ENCODE results near the gene MATCAP1.

MATCAP1 gene

GRCh38 chr16:67190448-67191399 lies 7.0 kb upstream of the MATCAP1 start:
- TF ChIP-seq CTCF (IDR thresholded peaks at IDR 0.05; ENCODE audit: insufficient read depth, low read depth, low read length, missing control alignments): no peak
- DNase-seq (ENCODE audit: low read depth): no peak
- H3K4me3 ChIP-seq (ENCODE audit: low read depth, low read length): no peak overlapping the region

GRCh38 chr16:67190041-67190440 lies 6.3 kb upstream of the MATCAP1 start, which contains the start of gene EXOC3L1:
EXOC3L1 (minus strand) TSS chr16:67190136; CDS start chr16:67189676, 460 bp downstream.
- no peak within 1 kb of the TSS for H3K4me3 ChIP-seq (ENCODE audit: low read depth, low read length)
- DNase-seq (ENCODE audit: low read depth): no peak
- no peak for TF ChIP-seq CTCF (IDR thresholded peaks at IDR 0.05; ENCODE audit: insufficient read depth, low read depth, low read length, missing control alignments)

- H3K4me3 ChIP-seq (ENCODE audit: low read depth, low read length): no peak overlapping the region
- no peak for DNase-seq (ENCODE audit: low read depth)
- TF ChIP-seq CTCF (IDR thresholded peaks at IDR 0.05; ENCODE audit: insufficient read depth, low read depth, low read length, missing control alignments): no peak
These were observed 5.0 kb upstream of the MATCAP1 start for GRCh38 chr16:67188798-67189197.

- no peak for TF ChIP-seq CTCF (IDR thresholded peaks at IDR 0.05; ENCODE audit: insufficient read depth, low read depth, low read length, missing control alignments)
- no peak for DNase-seq (ENCODE audit: low read depth)
These were observed 4.6 kb upstream of the MATCAP1 start for GRCh38 chr16:67188323-67188722.

GRCh38 chr16:67187175-67187890 lies 3.6 kb upstream of the MATCAP1 start:
- no peak overlapping the region for H3K4me3 ChIP-seq (ENCODE audit: low read depth, low read length)
- no peak for DNase-seq (ENCODE audit: low read depth)
- no peak for TF ChIP-seq CTCF (IDR thresholded peaks at IDR 0.05; ENCODE audit: insufficient read depth, low read depth, low read length, missing control alignments)

More at GRCh38 chr16:67188323-67188722, 4.6 kb upstream of the MATCAP1 start:
- H3K4me3 ChIP-seq (ENCODE audit: low read depth, low read length): no peak overlapping the region

DNA sequence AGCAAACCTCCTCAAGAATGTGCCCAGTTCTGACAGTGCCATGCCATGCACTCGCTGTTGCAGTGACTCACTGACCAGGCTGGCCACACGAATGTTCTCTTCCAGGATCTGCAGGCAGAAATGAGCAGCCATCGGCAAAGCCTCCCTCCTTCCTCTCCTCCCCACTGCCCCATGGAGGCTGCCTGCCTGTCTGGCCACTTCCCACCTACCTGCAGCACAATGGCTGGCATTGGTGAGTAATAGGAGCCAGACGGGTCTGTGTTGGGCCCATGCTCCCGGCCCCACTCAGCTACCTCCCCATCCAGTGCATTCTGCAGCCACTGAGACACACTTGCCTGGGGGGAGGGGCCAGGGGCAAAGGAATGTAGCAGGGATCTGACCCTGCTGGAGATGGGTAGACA lies 2.8 kb upstream of the MATCAP1 start:
- H3K4me3 ChIP-seq (ENCODE audit: low read depth, low read length): no peak overlapping the region
- no peak for DNase-seq (ENCODE audit: low read depth)
- no peak for TF ChIP-seq CTCF (IDR thresholded peaks at IDR 0.05; ENCODE audit: insufficient read depth, low read depth, low read length, missing control alignments)
